Activated CD4-positive, alpha-beta T cell treated with anti-CD3 and anti-CD28 coated beads, Interleukin-2, amount 50 U/mL, for 48 hours (primary cell): Measurements from ENCODE around the gene FAM13B.
"Not testable (repeated sequence)": the region's sequence is repeated elsewhere in the genome, so short reads cannot be mapped to it uniquely, and the experiment has no call there.

Source experiments
- DNase-seq, 2 experiments: peaks; one replicate each; pipeline ENCODE4 v3.0.0-alpha.2; 2020

The FAM13B gene

GRCh38 chr5:137960141-137960540 is 72.7 kb downstream of the FAM13B start:
- no peak for DNase-seq

DNA sequence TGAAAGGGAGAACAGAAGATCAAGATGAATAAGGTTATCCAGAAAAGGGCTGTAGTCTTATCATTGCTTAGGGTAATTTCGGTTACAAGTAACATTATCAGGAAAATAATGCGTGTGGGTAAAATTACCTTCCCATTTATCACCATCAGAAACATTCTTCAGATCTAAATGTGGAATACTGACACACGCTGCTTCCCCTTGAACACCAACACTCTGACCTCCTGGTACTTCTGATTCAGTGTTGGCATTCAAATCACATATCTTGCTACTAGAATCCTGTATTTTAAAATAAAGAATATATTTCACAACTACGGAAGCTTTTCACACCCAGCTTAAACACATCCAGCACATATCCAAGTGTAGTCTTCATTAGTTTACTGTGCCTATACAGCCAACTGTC is 73.4 kb downstream of the FAM13B start:
- DNase-seq: no peak

DNA sequence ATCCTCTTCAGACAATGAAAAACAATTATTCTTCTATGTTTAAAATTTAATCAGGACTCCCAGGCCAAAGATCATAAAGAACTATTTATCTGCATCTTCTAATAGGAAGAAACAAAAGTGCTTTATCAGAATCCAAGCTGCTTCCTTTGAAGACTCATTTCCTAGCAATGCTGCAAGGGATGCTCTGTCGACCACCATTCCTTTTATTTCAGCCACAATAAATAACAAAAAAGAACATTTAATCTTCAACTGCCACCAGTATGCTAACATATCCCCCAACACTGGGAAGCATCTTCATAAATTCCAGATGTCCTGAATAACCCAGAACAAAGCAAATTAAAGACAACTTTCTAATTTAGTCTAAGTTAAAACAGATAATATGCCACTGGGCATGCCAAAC is 74.9 kb downstream of the FAM13B start:
- no peak for DNase-seq

GRCh38 chr5:137954131-137954879 is 78.6 kb downstream of the FAM13B start:
- no peak for DNase-seq

GRCh38 chr5:137945825-137946224 is 87.1 kb downstream of the FAM13B start:
- DNase-seq: no peak

- DNase-seq: not testable (repeated sequence)
These were observed 88.6 kb downstream of the FAM13B start for GRCh38 chr5:137944280-137944679.

DNA sequence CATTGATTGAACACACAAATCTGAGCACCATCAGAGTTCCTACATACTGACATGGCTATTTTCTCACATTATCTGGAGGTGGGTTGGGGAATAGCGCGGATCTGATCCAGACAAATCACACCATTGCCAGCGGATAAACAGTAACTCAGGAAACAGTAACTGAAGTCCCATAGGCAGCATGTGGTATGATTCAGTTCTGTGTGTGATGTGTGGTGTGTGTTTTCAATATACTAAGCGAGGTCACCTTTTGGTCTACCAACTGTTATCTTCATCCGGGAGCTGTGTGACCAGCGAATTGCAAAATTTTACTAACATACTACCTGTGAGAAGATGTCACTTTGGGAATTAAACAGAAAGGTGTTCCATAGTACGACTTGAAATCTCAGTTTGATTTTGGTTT is 93.5 kb downstream of the FAM13B start:
- no peak for DNase-seq

GRCh38 chr5:137938751-137939143 is 94.1 kb downstream of the FAM13B start:
- no peak for DNase-seq

- peak; percentile 8 to 19 for DNase-seq
These were observed 94.7 kb downstream of the FAM13B start for GRCh38 chr5:137937994-137938750.

GRCh38 chr5:137935694-137936093 is 97.2 kb downstream of the FAM13B start:
- DNase-seq: no peak

DNA sequence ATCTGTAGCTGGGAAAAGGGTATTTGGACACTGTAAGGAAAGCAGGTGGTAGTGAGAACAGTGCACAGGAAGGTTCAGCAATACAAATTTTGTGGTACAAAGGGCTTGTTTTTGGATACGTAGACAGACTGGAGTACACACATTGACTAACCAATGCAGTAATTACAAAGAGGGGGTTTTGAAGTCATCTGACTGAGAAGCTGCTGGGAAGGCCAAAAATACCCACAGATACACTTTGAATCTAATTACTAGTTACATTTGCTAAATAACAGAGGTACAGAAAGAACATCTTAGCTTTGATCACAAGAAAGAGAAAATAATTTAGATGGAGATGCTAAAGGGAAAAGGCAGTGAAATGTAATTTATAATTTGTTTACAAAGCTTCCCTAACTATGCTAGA is 97.7 kb downstream of the FAM13B start:
- DNase-seq: no peak

GRCh38 chr5:137933491-137933911 is 99.4 kb downstream of the FAM13B start:
- no peak for DNase-seq

DNA sequence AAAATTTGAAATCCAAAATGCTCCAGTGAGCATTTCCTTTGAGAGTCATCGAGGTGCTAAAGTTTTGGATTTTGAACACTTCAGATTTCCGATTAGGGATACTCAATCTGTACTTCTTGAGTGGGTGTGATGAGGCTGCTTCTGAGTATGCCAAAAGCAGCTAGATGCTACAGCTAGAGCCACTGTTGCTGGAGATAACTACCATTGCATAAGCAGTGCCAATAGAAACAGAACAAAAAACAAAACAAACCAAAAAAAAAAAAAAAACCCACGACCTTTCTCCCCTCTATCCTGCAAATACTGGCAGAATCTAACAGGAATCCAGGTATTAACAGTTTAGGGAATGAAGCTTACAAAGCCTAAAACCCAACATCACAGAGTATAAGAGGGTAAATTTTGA is 100.1 kb downstream of the FAM13B start:
- no peak for DNase-seq

- DNase-seq: no peak
These were observed 109.0 kb downstream of the FAM13B start for GRCh38 chr5:137923856-137924255.

- no peak for DNase-seq
These were observed 110.9 kb downstream of the FAM13B start for GRCh38 chr5:137921931-137922330.

- DNase-seq: no peak
These were observed 116.0 kb downstream of the FAM13B start for GRCh38 chr5:137916923-137917322.

DNA sequence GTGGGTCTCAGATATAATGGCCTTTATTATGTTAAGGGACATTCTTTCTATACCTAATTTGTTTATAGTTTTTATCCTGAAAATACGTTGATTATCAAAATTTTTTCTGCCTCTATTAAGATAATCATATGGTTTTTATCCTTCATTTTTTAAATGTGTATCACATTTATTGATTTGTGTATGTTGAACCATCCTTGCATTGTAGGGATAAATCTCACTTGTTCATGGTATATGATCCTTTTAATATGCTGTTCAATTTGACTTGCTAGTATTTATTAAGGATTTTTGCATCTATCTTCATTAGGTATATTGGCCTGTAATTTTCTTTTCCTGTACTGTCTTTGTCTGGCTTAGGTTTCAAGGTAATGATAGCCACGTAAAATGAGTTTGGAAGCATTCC is 118.1 kb downstream of the FAM13B start:
- DNase-seq: no peak

- DNase-seq: no peak
These were observed 130.3 kb downstream of the FAM13B start for GRCh38 chr5:137902408-137903133.

DNA sequence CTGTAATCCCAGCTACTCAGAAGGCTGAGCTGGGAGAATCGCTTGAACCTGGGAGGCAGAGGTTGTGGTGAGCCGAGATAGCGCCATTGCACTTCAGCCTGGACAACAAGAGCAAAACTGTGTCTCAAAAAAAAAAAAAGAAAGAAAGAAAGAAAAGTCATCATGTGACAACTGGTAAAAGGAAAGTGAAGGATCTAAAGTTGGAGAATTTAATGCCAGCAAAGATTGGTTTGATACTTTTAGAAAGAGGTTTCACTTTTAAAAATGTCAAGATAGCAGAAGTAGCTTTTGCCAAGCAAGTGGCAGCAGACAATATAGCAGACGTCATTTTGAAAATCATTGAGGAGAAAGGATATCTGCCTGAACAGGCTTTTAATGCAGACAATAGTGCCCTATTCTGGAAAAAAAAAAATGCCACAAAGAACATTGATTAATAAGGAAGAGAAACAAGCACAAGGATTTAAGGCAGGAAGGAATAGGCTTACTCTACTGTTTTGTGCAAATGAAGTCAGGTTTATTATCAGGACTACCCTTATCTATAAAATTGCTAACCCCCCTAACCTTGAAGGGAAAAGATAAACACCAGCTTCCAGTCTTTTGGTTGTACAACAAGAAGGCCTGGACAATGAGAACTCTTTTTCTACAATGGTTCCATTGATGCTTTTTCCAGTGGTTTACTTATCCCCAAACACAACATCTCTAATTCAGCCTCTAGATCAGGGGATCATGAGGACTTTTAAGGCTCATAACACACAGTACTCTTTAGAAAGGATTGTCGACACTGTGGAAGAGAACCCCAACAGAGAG is 131.7 kb downstream of the FAM13B start:
- DNase-seq: no peak

DNA sequence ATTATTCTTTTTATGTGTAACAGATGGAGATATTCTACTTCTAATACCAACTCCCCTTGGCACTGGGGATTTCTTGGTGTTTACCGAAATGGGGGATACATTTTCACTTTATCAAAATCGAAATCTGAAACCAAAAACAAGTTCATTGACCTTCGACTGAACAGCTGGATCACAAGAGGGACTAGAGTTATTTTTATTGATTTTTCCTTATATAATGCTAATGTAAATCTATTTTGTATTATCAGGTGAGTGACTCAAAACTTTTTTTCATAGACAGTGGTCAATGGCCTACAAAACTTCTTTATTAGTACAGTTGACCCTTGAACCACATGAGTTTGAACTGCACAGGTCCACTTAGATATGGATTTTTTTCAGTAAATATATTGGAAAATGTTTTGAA is 133.4 kb downstream of the FAM13B start:
- DNase-seq: no peak

GRCh38 chr5:137896560-137896959 is 136.3 kb downstream of the FAM13B start:
- no peak for DNase-seq

GRCh38 chr5:137894586-137894985 is 138.3 kb downstream of the FAM13B start:
- DNase-seq: no peak

DNA sequence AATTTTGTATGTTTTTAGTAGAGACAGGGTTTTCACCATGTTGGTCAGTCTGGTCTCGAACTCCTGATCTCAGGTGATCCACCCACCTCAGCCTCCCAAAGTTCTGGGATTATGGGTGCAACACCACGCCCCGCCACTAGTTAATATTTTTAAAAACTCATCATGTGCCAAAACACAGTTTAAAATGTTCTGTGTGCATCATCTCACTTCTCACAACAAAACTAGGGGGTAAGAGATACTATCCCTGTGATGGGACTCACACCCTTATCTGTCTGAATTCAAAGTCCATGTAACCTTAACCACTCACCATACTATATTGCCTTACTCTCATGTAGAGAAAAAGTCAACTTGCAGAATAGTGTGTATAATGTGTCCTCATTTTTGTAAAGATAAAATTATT is 141.0 kb downstream of the FAM13B start:
- DNase-seq: peak in 1 of 2 experiments; percentile 17
